ENCODE results near the gene TSPAN15. TPM values are rescaled to one million over a fixed set of nuclear protein-coding genes. Genes with fewer than 3 reads are reported as not detected.

TSPAN15 gene
- total RNA-seq, 1 donor from 2014 or later = 12.0 TPM

- intact Hi-C loops (cut with micrococcal nuclease) = no loop called here
Measured at GRCh38 chr10:69415951-69416350, 35.3 kb upstream of the TSPAN15 start.

DNA sequence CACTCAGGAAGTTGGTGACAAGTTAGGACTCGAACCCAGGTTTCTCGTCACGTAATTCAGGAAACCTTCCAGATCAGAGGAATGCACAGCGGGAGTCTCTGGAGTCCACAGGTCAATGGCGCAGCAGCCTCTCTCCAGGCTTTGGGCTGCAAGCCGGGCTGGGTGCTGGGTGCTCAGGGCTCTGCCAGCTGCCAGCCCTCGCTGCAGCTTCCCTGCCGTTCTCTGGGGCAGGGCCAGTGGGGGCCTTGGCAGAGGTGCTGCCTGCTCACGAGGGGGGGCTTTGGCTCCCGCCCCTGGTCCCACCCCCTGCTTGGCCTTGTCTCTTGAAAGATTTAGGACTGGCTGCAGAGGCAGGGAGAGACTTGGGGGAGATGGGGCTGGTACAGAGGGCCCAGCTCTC, 34.6 kb upstream of the TSPAN15 start, which contains the start of gene TACR2:
TSS of gene TACR2 (minus strand) at position 224 of the 400 bp plus-strand sequence. CDS start 595 bp downstream, outside the sequence.
- intact Hi-C loops (cut with micrococcal nuclease) = no loop called here

DNA sequence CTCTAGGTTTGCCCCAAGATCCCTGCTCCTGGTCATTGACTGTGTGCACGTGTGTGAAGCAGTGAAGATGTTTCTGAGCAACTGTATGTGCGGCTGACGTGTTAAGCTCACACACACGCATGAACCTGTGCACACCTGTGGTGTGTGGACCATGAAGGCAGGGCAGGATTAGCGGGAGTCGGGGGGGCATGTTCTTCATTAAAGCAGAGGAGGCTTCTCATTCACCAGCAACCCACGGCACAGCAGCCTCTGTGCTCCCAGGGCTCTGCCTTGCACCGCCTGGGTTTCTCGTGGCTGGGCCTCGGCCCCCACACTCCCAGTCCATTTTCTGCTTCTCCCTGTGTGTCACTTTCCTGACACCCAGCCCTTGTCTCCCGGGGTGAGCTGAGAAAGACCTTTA, 33.7 kb upstream of the TSPAN15 start:
- intact Hi-C loops (cut with micrococcal nuclease) = no loop called here

DNA sequence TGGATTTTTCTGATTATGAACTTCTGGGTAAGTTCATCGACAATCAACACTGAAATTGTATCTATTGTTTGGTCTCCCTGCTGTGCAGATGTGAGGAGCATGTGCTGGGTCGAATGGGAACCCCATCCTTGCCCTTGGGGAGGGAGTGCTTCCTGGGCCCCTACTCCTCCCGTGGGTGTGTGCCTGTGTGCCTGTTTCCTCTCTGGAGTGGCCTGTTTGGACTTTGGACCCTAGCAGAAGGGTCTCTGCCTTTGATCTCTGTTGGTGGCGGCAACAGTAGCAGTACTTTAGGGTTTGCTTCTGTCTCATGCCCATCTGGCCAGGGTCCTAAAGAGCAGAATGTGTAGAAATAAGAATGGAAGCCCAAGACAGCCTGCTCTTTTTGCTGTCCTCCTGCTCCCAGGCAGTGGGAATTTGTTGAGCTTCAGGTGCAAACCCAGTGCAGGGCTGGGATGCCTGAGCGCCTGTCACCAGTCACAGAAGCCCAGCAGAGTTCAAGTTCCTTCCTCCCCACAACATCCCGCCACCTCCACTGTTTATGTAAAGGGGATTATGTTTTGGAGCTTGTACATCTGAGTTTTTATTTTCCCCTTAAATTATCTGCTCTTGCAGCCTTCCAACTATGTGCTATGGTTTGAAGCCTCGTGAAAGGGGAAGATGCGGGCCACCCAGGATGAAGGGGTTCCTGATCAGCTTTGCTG, 33.1 kb upstream of the TSPAN15 start:
- intact Hi-C loops (cut with micrococcal nuclease) = no loop called here

DNA sequence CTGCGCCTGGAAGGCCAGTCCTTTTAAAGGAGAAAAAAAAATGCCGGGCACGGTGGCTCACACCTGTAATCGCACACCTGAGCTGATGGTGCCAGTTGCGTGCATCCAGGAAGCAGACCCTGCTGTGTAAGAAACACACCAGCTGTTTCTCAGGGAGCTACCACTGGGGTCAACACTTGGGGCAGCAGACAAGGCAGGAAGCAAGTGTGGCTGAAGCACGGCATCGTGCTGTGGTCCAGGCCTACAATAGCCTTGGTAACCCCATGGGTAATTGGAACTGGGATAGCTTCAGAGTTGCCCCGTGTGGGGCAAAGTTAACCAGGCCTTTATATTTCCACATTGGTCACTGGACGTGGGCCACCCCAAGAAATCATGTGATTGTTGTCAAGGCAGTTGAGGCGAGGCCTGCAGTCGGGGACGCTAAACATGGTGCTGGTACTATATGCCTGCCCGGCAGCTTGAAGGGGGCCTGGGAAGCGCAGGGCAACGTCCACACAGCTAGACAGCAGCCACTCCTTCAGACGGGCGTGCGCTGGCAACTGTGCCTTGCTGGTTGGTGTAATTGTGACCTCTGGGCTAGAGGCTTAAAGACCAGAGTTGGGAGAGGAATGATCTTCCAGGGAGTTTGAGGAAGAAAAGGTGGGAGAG, 32.0 kb upstream of the TSPAN15 start:
- intact Hi-C loops (cut with micrococcal nuclease) = no loop called here

DNA sequence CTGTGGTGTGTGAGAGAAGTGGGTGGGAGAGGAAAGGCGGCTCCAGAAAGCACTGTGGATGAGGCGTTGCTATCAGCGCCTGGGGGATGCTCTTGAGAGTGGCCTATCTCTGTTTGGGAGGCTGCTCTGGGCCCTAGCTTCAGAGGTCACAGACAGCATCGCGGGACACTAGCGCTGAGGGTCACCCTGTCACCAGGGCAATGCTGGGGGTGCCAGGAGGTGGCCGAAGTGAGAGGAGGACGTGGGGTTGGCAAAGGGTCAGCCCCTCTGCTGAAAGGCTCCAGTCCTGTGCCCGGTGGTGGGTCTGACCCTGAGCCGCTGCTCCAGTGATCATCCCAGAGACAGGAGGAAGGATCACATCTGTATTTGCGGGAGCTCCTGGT, 31.5 kb upstream of the TSPAN15 start:
- intact Hi-C loops (cut with micrococcal nuclease) = no loop called here

GRCh38 chr10:69421611-69422308, 29.5 kb upstream of the TSPAN15 start:
- intact Hi-C loops (cut with micrococcal nuclease) = no loop called here

DNA sequence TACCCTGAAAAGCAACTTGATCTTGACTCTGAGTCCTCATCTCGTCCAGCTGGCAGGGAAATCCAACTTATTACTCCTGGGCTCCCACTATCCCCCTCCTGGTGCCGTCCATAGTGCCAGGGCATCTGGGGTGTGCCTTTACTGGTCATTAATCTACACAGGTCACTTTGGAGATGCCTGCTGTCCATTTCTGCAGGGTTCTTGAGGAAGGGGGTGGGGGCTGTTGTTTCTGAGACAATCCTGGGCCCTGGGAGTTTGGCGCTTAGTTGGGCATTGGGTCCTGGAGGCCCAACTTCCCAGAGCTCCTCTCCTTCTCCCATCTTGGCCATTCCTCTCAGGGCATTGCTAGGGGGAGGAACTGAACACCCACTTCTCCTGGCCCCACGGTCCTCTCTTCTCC, 28.6 kb upstream of the TSPAN15 start:
- intact Hi-C loops (cut with micrococcal nuclease) = no loop called here

GRCh38 chr10:69425041-69425440, 26.2 kb upstream of the TSPAN15 start:
- intact Hi-C loops (cut with micrococcal nuclease) = no loop called here

- intact Hi-C loops (cut with micrococcal nuclease) = loop anchor here (2.0 kb wide), 2 partner anchors 17 to 213 kb away; no protein-coding TSS in a partner anchor
Measured at GRCh38 chr10:69425511-69426298, 25.6 kb upstream of the TSPAN15 start.

DNA sequence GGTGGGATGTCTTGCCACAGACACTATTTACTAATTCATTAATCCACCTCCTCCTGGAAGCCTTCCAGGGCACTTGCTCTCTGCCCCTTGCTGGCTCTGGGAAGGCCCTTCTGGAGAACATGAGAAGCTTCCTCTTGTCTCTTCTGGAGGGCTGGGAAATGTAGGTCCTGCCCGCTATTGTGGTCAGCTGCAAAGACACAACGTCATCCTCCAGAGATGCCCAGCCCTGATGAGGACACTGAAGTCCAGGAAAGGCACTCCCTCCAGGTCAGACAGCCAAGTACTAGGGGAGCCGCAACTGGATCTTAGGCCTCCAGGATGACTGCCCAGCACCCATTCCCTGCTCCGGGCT, 24.9 kb upstream of the TSPAN15 start:
- intact Hi-C loops (cut with micrococcal nuclease) = loop anchor here (2.0 kb wide), 2 partner anchors 18 to 212 kb away; no protein-coding TSS in a partner anchor

DNA sequence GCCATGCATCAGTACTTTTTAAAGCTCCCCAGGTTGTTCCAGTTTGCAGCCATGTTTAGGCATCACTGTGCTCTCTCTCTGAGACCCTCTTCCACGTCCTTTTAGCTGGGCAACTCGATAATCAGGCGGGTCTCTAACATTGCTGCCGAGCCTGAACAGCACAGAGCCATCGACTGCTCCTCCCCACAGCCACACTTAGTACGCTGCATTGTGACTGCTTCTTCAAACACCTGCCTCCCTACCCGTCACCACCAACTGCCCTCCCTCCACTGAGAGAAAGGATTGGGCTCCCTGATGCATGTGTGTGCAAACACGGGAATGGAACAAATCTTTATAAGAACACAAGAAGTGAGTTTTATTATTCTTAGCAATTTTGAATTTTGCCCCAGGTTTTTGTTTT, 23.1 kb upstream of the TSPAN15 start:
- intact Hi-C loops (cut with micrococcal nuclease) = no loop called here

DNA sequence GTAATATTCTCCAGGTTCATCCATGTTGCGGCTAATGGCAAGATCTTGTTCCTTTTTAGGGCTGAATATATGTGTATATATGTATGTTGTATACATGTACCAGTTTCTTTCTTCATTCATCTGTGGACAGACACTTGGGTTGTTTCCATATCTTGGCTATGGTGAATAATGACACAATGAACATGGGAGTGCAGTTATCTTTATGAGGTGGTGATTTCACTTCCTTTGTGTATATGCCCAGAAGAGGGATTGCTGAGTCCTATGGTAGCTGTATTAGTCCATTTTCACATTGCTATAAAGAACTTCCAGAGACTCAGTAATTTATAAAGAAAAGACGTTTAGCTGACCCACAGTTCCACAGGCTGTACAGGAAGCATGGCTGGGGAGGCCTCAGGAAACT, 17.1 kb upstream of the TSPAN15 start:
- intact Hi-C loops (cut with micrococcal nuclease) = no loop called here

- intact Hi-C loops (cut with micrococcal nuclease) = no loop called here
Measured at GRCh38 chr10:69434926-69435325, 16.3 kb upstream of the TSPAN15 start.

- intact Hi-C loops (cut with micrococcal nuclease) = no loop called here
Measured at GRCh38 chr10:69435966-69436520, 15.2 kb upstream of the TSPAN15 start.

- intact Hi-C loops (cut with micrococcal nuclease) = no loop called here
Measured at GRCh38 chr10:69437321-69438259, 13.7 kb upstream of the TSPAN15 start.

DNA sequence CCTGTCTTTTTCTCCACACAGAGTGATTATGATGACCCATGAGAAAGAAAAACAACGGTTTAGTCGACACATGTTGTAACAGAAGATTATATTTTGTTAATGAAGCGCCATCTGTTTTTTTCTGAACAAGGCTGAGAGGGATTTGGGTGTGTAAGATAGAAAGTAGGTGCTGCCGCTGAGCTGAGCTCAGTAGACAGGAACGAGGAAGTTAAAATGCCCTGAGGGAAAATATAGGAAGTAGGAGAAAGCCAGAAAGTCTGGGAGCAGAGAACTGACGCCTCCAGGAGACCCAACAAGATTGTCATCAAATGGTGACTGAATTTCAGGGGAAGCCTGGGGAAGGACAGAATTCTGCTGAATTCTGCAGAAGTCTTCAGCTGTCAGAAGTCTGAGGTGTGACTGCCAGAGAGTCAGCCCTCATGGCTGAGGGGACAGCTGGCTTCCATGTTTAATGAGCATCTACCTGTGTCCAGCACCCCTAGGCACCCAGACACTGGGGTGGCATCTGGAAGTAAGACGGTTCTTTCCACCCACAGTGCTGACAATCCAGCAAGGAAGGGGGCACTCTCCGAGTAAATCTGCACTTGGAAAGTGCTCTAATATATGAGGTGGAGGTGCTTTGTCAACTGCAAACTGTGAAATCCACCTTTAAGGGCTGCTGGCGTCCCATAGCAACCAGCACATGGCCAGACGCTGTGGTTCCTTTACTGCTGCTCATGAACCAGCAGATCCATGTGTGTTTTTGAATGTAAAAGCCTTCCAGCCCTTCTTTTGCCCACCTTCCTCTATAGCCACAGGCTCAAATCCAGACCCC, 12.5 kb upstream of the TSPAN15 start:
- intact Hi-C loops (cut with micrococcal nuclease) = no loop called here

- intact Hi-C loops (cut with micrococcal nuclease) = no loop called here
Measured at GRCh38 chr10:69439350-69439739, 11.9 kb upstream of the TSPAN15 start.

DNA sequence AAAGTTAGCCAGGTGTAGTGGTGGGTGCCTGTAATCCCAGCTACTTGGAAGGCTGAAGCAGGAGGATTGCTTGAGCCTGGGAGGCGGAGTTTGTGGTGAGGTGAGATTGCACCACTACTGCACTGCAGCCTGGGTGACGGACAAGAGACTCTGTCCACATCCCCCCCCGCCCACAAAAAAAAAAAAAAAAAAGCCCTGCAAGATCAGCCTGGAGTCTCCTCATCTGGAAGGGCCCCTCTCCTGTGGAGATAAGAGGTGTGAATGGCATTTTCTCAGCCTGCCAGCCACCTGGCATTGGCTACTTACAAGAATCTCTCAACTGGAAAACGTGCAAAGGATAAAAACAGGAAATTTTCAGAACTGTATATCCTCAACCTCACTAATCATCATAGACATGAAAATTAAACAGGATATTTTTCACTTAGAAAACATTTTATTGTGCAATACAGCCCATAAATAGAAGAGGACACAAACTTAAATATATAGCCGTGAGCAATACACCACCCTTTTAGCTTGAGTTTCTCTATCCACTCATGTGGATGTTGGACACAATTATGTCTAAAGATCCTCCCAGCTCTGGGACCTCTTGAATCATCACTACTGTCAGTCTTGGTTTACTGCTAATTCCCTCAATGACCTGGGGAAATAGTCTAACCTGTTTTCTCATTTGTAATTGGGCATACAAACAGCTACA, 11.3 kb upstream of the TSPAN15 start:
- intact Hi-C loops (cut with micrococcal nuclease) = no loop called here

Data from T-helper 1 cell treated with Interleukin-12 subunit alpha and Interleukin-12 subunit beta and Interleukin-4 antibody, amounts not matched to agents 30 ng/mL and 1 ng/mL, for 36 hours (primary cell).